Liver (tissue), 3 donors: ENCODE results near the gene NDUFB11.

Source experiments
- ATF3 ChIP-seq: IDR thresholded peaks from 2 replicates; pipeline ENCODE4 v1.6.1; 2016; ENCODE audit warnings: antibody characterized with exemption
- CTCF ChIP-seq: fragments of 150-350 bp; IDR thresholded peaks from 2 replicates; pipeline ENCODE4 v1.5.1; 2017; ENCODE audit warnings: improper control_type of control experiment, low read depth, low read length; ENCODE audit not compliant: missing input control
- SP1 ChIP-seq: IDR thresholded peaks from 2 replicates; pipeline ENCODE4 v1.6.1; 2018; ENCODE audit warnings: antibody characterized with exemption, mild to moderate bottlenecking
- TAF1 ChIP-seq: conservative IDR thresholded peaks from 2 replicates; pipeline ENCODE4 v1.6.1; 2016; ENCODE audit warnings: antibody characterized with exemption, mild to moderate bottlenecking
- ZBTB33 ChIP-seq: IDR thresholded peaks from 2 replicates; pipeline ENCODE4 v1.6.1; 2016; ENCODE audit warnings: antibody characterized with exemption
- donor health status: healthy.
- donor health status: healthy.

- TF ChIP-seq ATF3 (no peak), TAF1 (no peak), CTCF (no peak), SP1 (no peak), ZBTB33 (no peak)
Measured at GRCh38 chrX:47146121-47146935, 1.8 kb upstream of the NDUFB11 start.
